Measurements from ENCODE around the gene USP8. TPM values are rescaled to one million over a fixed set of nuclear protein-coding genes. Genes with fewer than 3 reads are reported as not detected.

Gene USP8
- polyA plus RNA-seq, 3 donors, result 32.1 to 62.4 (median 37.3) TPM

DNA sequence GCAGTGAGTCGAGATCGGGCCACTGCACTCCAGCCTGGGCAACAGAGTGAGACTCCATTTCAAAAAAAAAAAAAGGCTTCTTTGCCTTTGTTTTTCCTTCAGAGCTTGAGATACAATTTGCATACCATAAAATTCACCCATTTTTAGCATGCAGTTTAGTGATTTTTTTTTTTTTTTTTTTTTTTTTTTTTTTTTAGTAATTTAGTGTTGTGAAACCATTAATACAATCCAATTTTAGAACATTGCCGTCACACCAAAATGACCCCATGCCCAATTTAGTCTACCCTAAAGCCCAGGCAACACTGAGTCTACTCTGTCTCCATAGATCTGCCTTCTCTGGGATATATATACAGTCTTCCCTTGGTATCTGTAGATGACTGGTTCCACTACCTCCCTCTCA lies 61.2 kb downstream of the USP8 start:
- Histone ChIP-seq H3K9ac (ENCODE audit: insufficient read depth, low read length, poor library complexity, severe bottlenecking) (no peak overlapping the region), H3K4me1 (ENCODE audit: control insufficient read depth in 1 of 2, insufficient read depth in 2 of 2, low read length in 2 of 2) (no peaks in the 10 kb centered on the region), H2AFZ (ENCODE audit: insufficient read depth, low read depth, low read length, poor library complexity, severe bottlenecking) (no peak overlapping the region), H3K79me2 (ENCODE audit: insufficient read depth, low read length) (no peaks in the 10 kb centered on the region), H3K4me3 (replicated peaks in 1 of 3; ENCODE audit: low read depth in 2 of 3, low read length in 3 of 3) (no peak overlapping the region), H3K27me3 (ENCODE audit: control insufficient read depth in 2 of 2, insufficient read depth in 2 of 2, low read length in 2 of 2) (no peaks in the 10 kb centered on the region), H3K9me3 (replicated peaks in 1 of 2; ENCODE audit: control insufficient read depth in 1 of 2, insufficient read depth in 1 of 2, low read length in 2 of 2) (no peaks in the 10 kb centered on the region), H3K27ac (ENCODE audit: low read depth in 1 of 2, low read length in 2 of 2) (no peak overlapping the region), H3K4me2 (replicated peaks; ENCODE audit: extremely low read depth, low read length, poor library complexity, severe bottlenecking) (no peak overlapping the region), H3K36me3 (replicated peaks in 1 of 2; ENCODE audit: control insufficient read depth in 1 of 2, insufficient read depth in 2 of 2, low read length in 2 of 2) (peaks cover 87 to 89% of the 10 kb centered on the region in 2 donors), H4K20me1 (ENCODE audit: insufficient read depth, low read length) (peaks cover 8% of the 10 kb centered on the region)
- Mint-ChIP-seq H3K36me3 (peaks cover 71 to 90% of the 10 kb centered on the region in 2 donors), H3K9me3 (no peaks in the 10 kb centered on the region), H3K4me3 (no peak overlapping the region), H3K27ac (peak overlapping the region in 1 of 7 donors; percentile 48), H3K4me1 (peaks cover 6% of the 10 kb centered on the region), H3K27me3 (ENCODE audit: low read depth in 3 of 3) (peaks cover 0 to 1% (median 0%) of the 10 kb centered on the region in 3 donors)
- WGBS (ENCODE audit: insufficient coverage), result 100% methylated on average over 2 of the region's 3 CpGs
- TF ChIP-seq, protein P1, sequence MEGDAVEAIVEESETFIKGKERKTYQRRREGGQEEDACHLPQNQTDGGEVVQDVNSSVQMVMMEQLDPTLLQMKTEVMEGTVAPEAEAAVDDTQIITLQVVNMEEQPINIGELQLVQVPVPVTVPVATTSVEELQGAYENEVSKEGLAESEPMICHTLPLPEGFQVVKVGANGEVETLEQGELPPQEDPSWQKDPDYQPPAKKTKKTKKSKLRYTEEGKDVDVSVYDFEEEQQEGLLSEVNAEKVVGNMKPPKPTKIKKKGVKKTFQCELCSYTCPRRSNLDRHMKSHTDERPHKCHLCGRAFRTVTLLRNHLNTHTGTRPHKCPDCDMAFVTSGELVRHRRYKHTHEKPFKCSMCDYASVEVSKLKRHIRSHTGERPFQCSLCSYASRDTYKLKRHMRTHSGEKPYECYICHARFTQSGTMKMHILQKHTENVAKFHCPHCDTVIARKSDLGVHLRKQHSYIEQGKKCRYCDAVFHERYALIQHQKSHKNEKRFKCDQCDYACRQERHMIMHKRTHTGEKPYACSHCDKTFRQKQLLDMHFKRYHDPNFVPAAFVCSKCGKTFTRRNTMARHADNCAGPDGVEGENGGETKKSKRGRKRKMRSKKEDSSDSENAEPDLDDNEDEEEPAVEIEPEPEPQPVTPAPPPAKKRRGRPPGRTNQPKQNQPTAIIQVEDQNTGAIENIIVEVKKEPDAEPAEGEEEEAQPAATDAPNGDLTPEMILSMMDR (IDR thresholded peaks at IDR 0.05), result no peak
- intact Hi-C loops (cut with micrococcal nuclease), result no loop called here
- DNase-seq, result no peak

DNA sequence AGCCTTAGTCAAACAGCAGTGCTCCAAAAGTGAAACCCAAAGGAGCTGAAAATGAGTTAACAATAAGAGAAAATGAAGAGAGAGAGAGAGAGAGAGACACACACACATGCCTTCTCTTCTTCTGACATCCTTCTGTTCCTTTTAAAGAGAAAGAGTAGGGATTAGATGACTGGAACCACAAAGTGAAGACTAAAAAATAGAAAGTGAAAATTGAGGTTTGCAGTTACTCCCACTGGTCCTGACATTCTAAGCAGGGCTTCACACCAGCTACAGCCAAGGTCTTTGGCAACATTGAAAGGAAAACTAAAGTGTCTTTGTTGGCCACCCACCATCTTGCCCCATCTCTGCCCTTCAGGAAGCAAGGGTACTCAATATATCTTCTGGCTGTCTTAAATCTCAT lies 63.1 kb downstream of the USP8 start:
- H3K36me3 Mint-ChIP-seq, result peaks cover 73 to 90% of the 10 kb centered on the region in 2 donors
- Histone ChIP-seq H3K4me1 (ENCODE audit: control insufficient read depth in 1 of 2, insufficient read depth in 2 of 2, low read length in 2 of 2) (no peaks in the 10 kb centered on the region), H3K36me3 (replicated peaks in 1 of 2; ENCODE audit: control insufficient read depth in 1 of 2, insufficient read depth in 2 of 2, low read length in 2 of 2) (peaks cover 87 to 89% of the 10 kb centered on the region in 2 donors), H2AFZ (ENCODE audit: insufficient read depth, low read depth, low read length, poor library complexity, severe bottlenecking) (no peak overlapping the region), H3K27me3 (ENCODE audit: control insufficient read depth in 2 of 2, insufficient read depth in 2 of 2, low read length in 2 of 2) (no peaks in the 10 kb centered on the region), H3K4me3 (replicated peaks in 1 of 3; ENCODE audit: low read depth in 2 of 3, low read length in 3 of 3) (no peak overlapping the region), H3K9ac (ENCODE audit: insufficient read depth, low read length, poor library complexity, severe bottlenecking) (no peak overlapping the region), H4K20me1 (ENCODE audit: insufficient read depth, low read length) (peaks cover 8% of the 10 kb centered on the region), H3K9me3 (replicated peaks in 1 of 2; ENCODE audit: control insufficient read depth in 1 of 2, insufficient read depth in 1 of 2, low read length in 2 of 2) (no peaks in the 10 kb centered on the region), H3K79me2 (ENCODE audit: insufficient read depth, low read length) (no peaks in the 10 kb centered on the region), H3K27ac (ENCODE audit: low read depth in 1 of 2, low read length in 2 of 2) (peak overlapping the region in 1 of 2 donors; percentile 17), H3K4me2 (replicated peaks; ENCODE audit: extremely low read depth, low read length, poor library complexity, severe bottlenecking) (no peak overlapping the region)
- intact Hi-C loops (cut with micrococcal nuclease), result no loop called here
- no peaks in the 10 kb centered on the region for H3K4me1 Mint-ChIP-seq
- no peaks in the 10 kb centered on the region for H3K9me3 Mint-ChIP-seq
- TF ChIP-seq, protein P1 (IDR thresholded peaks at IDR 0.05), result no peak
- H3K4me3 Mint-ChIP-seq, result no peak overlapping the region
- no peaks in the 10 kb centered on the region for H3K27me3 Mint-ChIP-seq (ENCODE audit: low read depth in 3 of 3)
- H3K27ac Mint-ChIP-seq, result peak overlapping the region in 4 of 7 donors; percentile 8 to 75 (median 34)
- no peak for DNase-seq

Measured in CD14-positive monocyte (primary cell).